ENCODE measurements around the gene ATP2B1.
A peak's percentile ranks its signal among the peaks of the same experiment; 100 is the strongest.

ATP2B1 gene

DNA sequence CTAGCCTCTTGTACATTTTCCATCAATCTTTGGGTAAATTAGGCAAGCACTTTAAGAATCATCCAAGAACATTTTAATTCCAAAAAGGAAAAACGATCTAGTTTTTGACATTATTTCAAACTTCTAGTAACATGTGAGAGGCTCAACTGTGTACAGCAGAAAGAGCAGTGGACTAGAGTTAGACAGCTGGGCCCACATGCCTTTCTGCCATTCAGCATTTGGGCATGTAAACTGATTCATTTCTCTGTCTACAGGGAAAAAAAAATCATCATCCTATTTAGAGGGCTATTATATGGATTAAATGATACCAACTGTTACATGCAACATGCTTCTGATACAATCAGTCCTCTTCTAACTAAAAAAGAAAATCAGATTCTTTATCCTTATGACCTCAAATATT, 17.7 kb downstream of the ATP2B1 start:
- DNase-seq: no peak

GRCh38 chr12:89689306-89689705, 19.3 kb downstream of the ATP2B1 start:
- DNase-seq: no peak

DNA sequence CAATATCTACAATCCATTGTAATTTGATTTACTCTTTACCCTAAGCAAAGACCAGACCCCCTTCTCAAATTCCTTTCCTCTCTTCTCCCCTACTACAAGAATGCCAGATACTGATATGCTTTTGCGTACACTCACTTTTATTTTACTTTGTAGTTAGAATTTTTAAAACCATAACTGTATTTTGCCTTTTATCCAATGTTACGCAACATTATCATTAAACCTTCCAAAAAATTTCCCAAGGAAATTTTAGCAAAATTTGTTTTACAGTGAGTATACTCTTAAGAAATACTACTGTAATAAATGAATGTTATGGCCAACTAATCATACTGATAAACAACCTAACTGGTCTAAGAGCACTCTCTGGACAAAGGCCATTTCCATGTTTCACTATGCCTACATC, 22.3 kb downstream of the ATP2B1 start:
- no peak for DNase-seq

DNA sequence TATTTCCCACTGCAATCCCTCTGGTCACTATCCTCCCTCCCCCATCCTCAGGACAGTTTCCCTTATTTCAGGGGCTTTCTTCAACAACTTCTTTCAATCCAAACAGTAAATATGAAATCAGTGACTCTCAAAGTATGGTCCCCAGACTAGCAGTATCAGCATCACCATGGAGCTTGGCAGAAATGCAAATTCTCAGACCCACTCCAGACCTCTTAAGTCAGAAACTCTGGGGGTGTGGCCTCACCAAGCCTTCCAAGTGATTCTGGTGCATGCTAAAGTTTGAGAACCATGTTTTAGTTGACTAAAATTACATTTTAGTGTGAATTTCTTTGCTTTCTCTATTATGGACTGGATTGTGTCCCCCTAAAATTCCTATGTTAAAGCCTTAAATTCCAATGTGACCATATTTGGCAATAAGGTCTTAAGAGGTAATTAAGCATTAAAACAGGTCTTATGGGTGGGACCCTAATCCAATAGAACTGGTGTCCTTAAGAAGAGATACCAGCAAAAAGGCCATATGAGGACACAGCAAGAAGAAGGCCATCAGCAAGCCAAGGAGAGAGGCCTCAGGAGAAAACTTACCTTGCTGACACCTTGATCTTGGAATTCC, 23.2 kb downstream of the ATP2B1 start:
- no peak for DNase-seq

GRCh38 chr12:89684136-89684535, 24.5 kb downstream of the ATP2B1 start:
- DNase-seq: no peak

DNA sequence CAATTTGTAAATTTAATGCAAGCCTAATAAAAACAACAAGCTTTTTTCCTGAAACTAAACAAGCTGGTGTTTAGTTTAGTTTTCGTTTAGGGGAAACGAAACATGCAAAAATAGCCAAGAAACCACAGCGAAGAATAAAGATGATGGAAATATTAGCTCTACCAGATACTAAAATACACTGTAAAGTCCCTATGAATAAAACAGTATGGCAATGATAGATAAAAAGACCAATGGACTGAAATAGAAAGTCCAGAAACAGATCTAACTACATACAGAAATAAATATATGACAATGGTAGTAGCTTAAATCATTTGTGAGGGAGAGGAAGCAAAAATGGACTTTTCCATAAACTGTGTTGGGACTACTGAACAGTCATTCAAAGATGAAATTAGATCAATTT, 26.4 kb downstream of the ATP2B1 start:
- no peak for DNase-seq

DNA sequence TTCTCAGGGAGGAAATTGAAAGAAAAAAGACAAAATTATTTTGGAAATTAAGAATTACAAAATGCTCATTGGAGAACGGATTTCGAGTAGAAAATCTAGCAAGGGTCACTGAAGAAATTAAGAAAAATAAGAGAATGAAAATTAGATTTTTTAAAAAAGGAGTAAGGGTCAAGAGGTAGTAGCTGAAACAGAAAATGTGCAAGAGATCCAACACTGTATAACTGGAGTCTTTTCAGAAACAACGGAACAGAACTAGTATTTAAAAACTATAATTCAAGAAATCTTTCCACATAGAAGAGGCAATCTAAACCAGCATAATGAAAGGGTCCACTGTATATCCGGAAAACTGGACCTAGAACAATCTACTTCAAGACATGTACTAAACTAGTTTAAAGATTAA, 28.2 kb downstream of the ATP2B1 start:
- DNase-seq: no peak

GRCh38 chr12:89679631-89680030, 29.0 kb downstream of the ATP2B1 start:
- DNase-seq: peak; percentile 18

DNA sequence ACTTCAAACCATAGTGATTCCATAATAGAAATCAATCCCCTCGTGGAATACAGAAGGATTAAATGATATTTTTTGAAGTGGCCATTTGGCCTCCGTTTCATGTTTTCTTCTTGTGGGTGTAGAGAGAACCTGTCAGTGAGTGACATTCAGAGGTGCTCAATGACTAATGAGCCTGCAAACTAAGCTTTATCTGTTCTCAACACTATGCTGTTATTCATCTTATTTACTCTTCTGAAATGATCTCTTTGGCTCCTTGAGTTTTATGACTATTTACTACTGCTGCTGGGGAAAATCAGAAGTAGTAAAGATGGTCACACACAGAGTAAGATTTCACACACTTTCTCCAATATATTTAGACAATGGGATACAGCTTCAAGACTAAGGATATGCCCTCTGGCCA, 30.4 kb downstream of the ATP2B1 start:
- DNase-seq: no peak

DNA sequence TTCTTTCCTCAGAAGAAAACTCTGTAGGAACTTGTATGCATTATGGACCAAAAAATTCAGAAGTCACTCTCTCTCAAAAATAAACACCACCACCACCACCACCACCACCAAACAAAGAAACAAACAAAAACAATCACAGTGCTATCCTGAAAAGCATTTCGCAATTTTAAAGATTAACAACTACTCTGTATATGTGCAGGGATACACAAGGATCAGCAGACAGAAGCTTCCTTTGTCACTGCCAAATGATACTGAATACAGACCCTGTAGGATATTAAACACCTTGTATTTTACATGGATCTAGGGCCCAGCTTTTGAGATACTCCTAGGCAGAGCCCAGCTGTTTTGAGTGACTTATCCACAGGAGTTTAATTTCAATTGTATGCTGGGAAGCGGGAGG, 31.7 kb downstream of the ATP2B1 start:
- DNase-seq: no peak

DNA sequence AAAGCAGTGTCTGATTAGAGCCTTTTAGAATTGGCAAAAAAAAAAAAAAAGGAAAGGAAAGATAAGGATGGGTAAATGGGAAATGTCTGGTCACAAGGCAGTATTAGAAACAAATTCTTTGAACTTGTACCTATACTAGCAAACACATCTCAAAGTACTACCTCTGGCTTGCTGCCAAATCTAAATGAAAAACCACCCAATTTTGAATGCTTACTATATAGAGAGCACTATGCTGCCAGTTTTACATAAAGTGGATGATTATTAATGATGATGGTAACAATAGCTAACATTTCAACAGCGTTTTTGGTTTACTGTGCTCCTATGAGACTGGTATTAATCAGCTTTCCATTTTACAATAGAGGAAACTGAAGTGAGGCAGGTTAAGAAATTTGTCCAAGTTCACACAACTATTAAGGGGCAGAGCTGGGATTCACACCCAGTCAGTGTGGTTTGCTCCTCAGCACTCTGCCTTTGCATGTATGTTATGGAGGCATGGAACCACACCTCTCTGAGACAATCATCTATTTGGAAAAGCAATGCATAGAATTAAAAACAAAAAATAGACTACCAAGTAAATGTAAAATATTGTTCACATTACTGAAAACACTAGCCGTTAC, 34.2 kb downstream of the ATP2B1 start:
- DNase-seq: peak; percentile 22

GRCh38 chr12:89673603-89674002, 35.0 kb downstream of the ATP2B1 start:
- no peak for DNase-seq

DNA sequence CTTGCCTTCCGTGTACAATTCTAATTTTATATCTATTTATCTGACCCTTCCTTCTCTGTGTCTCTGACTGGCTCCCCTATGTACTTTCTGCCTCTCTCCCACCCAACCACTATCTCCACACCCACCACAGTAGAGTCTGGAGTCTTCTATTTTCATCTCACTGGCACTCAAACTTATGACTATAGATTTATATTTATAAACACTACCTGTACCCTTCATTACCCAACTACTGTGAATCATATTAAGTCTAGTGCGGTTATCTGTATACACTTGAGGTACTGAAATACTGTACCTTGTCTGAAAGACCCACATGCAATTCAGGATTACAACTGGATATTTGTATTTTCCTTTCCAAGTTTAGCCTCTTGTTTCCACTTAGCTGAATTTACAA, 36.1 kb downstream of the ATP2B1 start:
- DNase-seq: no peak

GRCh38 chr12:89671469-89671868, 37.2 kb downstream of the ATP2B1 start:
- no peak for DNase-seq

GRCh38 chr12:89669197-89669596, 39.4 kb downstream of the ATP2B1 start:
- no peak for DNase-seq

DNA sequence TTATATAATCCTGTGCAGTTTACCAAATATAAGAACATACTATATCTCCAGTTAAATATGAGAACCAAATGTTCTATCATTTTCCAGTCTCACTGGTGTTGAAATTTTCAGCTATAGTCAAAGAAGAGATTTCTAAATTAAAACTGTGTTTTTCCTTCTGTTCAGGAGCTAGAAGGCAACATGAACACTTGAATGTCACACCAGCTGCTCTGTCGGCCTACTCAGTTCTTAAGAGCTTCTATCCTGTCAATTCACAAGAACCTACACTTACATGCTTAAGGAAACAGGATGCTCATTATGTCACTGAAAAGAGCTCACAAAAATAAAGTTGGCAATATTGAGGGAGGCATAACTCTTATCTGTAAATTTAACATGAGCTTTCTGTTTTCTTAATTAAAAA, 43.1 kb downstream of the ATP2B1 start:
- no peak for DNase-seq

DNA sequence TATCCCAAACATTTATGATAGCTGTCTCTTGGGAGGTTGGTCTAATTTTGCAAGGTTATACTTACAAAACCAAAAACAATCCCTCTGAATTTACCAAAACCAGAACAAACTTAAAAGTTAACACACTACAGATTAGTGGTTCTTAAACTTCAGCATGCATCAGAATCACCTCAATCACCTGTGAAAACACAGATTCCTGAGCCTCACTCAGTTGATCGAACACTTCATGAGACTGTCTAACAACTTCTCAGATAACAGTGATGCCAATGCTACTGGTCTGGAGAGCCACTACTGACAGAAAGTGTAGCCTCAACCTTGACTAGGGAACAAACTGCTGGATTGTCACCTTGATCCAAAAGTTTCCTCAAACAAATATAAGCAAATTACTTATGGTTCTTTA, 44.2 kb downstream of the ATP2B1 start:
- DNase-seq: peak; percentile 22

- peak; percentile 91 for DNase-seq
These were observed 44.9 kb downstream of the ATP2B1 start for GRCh38 chr12:89663577-89664357.

- no peak for DNase-seq
These were observed 46.0 kb downstream of the ATP2B1 start for GRCh38 chr12:89662623-89663022.

- DNase-seq: no peak
These were observed 46.8 kb downstream of the ATP2B1 start for GRCh38 chr12:89661706-89662330.

DNA sequence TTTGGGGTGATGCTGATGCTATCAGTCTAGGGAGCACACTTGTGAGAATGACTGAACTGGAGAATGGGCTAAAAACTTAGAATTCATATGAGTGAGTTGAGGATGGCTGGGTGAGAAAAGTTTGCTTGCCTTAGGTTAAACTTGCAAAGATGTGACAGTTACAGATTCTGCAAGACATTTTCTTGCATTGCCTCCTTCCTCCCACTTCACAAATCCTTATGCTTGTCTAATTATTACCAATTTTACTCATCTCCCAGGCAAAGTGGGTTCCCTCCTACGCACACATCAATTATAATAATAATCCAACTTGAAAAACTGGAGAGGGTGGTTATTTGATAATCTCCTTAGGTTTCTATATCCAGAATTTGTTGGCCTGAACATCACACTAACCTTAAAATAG, 50.9 kb downstream of the ATP2B1 start:
- DNase-seq: no peak

- DNase-seq: no peak
These were observed 51.6 kb downstream of the ATP2B1 start for GRCh38 chr12:89657066-89657465.

GRCh38 chr12:89655841-89656240, 52.8 kb downstream of the ATP2B1 start:
- DNase-seq: no peak

- DNase-seq: no peak
These were observed 57.4 kb downstream of the ATP2B1 start for GRCh38 chr12:89651192-89651591.

Measured in hematopoietic multipotent progenitor cell treated with erythropoietin and hydrocortisone succinate and interleukin-3 and kit ligand, for 6 days (in vitro differentiated cells).